Measurements from ENCODE around the gene PKM. TPM values are rescaled to one million over a fixed set of nuclear protein-coding genes. Genes with fewer than 3 reads are reported as not detected.
"Not testable (repeated sequence)": the region's sequence is repeated elsewhere in the genome, so short reads cannot be mapped to it uniquely, and the experiment has no call there.

PKM gene
- total RNA-seq, 1 experiment from 2014 or later: 4,058 TPM

DNA sequence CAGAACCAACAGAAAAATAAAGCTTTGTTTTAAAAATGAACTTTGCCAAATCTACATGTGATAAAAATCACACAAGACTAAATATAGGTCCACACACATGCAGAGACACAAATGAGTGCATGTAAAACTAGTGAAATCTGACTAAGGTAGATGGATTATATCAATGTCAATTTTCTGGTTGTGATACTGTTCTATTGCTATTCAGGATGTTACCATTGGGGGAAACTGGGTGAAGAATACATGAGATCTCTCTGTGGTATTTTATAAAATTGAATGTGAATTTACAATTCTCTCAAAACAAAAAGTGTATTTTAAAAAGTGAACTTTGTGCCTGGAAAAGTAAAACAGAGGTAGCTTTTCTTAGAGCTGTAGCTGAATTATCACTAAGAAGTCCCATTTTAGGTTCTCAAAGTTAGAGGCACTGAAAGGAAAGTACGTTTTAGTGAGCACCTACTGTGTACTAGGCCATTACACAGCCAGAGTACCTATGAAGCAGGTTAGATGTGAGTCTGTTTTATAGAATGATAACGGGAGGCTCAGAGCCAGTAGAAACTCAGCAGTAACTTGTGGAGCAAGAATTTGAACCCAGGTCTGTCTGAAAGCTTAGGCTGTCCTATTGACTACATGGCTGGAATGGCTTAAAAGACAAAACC, 41.6 kb downstream of the PKM start:
- DNase-seq (ENCODE audit: low read depth): no peak
- in situ Hi-C loops (cut with HindIII; ENCODE audit: low pct_unique_long_range_greater_than_20kb, low sequenced_read_pairs): no loop called here

DNA sequence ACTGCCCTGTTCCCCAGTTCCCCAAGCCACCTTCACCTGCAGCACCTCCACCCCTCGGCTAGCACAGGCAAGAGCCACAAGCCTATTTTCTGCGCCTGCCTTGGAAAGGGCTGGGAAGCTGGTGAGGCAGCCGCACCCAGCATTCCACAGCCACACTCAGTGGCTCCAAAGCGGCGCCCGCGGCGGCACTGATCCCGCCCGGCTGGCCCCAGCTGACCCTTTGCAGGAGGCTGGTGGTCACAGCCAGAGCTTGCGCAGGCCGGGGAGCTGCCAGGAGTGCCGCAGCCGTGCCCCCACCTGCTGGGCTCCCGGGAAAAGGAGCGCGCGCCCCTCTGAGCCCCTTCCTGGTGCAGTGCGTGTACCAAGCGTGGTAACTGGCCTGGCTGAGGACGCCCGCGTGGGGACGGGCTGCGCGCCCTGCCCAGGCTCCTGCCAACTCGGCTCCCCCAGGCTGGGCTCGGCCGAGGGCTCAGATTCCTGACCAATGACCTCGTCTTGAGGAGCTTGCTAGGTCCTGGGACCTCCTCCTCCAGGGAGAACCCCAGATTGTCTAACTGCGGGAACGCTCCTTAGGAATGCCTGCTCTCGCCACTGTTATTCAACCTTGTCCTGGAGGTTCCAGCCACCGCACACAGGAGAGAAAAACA, 46.7 kb downstream of the PKM start:
- peak; percentile 73 for DNase-seq (ENCODE audit: low read depth)
- in situ Hi-C loops (cut with HindIII; ENCODE audit: low pct_unique_long_range_greater_than_20kb, low sequenced_read_pairs): no loop called here

DNA sequence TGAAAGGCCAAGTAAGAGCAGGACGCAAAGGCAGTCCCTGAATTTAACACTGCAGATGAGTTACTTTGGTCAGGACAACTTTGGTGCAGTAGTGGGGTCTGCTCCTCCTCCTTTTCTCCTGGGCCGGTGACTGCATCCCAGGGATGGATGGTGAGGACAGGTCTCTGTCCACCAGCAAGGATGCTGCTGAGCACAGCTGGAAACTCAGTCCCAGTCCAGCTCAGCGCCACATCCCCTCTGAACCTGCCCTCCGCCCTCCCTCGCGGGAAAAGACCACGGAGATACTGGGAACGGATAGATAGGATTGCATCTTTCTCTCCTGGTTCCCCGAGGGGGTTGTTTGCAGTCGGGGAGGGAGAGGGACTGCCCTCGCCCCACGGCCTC, 47.2 kb downstream of the PKM start:
- in situ Hi-C loops (cut with HindIII; ENCODE audit: low pct_unique_long_range_greater_than_20kb, low sequenced_read_pairs): no loop called here
- DNase-seq (ENCODE audit: low read depth): no peak

DNA sequence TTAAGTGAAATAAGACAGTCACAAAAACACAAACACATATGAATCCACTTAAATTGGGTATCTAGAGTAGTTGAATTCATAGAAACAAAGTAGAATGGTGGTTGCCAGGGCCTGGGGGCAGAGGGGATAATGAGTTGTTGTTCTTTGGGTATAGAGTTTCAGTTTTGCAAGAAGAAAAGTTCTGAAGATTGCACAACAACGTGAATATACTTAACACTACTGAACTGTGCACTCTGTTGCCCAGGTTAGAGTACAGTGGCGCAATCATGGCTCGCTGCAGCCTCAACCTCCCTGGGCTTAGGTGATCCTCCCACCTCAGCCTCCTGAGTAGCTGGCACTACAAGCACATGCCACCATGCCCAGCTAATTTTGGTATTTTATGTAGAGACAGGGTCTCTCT, 48.3 kb downstream of the PKM start:
- DNase-seq (ENCODE audit: low read depth): no peak

DNA sequence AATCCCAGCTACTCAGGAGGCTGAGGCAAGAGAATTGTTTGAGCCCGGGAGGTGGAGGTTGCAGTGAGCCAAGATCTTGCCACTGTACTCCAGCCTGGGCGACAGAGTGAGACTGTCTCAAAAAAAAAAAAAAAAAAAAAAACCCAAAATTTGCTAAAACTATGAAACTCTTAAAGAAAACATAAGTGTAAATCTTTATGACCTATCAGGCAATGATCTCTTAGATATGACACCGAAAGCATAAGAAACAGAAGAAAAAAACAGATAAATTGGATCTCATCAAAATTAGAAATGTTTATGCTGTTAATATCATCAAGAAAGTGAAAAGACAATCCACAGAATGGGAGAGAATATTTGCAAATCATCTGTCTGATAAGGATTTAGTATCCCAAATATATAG, 48.7 kb downstream of the PKM start:
- in situ Hi-C loops (cut with HindIII; ENCODE audit: low pct_unique_long_range_greater_than_20kb, low sequenced_read_pairs): no loop called here

More for the DNA sequence above, 48.3 kb downstream of the PKM start:
- in situ Hi-C loops (cut with HindIII; ENCODE audit: low pct_unique_long_range_greater_than_20kb, low sequenced_read_pairs): no loop called here

DNA sequence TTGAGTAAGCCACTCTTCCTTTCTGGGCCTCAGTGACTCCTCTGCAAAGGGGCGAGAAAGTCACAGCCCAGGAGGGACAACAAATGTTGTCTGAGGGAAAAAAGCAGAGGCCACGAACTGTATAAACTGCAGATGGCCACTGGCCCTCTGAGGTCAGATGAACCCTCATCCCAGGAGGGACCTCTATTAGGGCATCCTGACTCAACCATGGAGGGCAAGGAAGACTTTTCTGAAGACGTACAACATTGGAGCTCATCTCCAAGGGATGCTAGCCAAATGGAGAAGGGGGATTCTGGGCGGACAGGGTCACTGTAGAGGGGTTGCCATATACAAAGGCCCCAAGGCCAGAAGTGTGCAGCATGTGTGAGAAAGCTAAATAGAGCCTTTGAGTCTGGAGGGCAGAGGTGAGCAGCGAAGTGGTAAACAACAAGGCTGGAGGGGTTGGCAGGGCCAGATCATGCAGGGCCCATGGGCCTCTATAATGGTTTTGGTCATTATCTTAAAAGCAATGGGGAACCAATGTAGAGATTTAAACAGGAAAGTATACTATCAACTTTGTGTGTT, 50.1 kb downstream of the PKM start:
- in situ Hi-C loops (cut with HindIII; ENCODE audit: low pct_unique_long_range_greater_than_20kb, low sequenced_read_pairs): no loop called here
- no peak for DNase-seq (ENCODE audit: low read depth)

More for the DNA sequence above, 48.7 kb downstream of the PKM start:
- DNase-seq (ENCODE audit: low read depth): no peak

DNA sequence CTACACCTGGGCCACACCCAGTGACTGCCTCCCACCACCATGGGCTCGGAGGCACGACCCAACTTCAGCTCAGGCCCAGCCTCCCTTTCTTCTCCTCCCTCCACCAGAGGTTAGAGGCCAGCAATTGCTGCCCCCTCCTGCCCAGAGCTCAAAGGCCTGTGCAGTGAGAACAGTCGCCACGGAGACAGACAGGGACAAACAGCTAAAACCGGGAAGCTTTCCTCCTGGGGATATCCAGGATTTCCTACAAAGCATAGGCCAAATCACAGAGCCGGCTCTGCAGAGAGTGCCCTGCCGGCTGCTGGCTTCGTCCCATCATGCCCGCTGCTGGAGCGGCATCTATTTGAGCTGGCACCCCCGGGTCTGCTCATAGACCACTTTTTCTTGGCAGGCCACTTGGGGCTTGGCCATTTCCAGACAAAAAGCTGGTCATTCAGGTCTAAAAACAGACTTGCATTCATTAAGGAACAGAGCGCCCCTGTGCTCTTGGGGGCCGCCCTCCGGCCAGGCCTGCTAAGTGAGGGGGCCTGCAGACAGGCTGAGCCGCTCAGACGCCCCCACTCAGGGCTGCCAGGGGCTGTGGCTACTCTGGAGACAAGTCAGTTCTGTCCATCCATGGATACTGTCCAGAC, 50.9 kb downstream of the PKM start:
- in situ Hi-C loops (cut with HindIII; ENCODE audit: low pct_unique_long_range_greater_than_20kb, low sequenced_read_pairs): no loop called here
- DNase-seq (ENCODE audit: low read depth): no peak

DNA sequence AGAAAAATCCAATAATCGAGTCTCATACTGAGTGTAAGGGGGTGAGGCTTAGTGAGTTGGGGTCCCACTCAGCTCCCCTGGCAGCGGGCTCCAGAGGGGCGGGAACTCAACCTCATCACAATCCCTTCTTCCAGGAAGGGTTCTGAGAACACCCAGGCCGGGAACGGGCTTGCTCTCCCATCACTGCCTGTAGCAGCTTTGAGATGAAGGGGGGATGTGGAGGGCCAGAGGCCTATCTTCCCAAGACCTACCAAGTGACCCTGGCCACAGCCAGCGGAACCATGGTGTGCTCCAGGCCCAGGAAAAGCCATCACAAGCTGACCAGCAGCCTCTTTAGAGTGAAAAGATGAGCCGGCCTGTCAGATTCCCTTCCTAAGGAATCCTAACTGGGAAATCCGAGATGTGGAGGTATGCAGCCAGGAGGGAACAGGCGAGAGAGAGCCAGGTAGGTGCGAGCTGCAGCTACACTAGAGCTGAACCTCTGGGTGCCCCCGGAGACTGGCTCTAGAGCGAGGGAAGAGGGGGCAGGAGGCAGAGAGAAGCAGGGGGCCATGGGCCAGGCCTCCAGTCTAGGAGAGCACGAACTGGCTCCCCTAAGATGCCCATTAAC, 51.9 kb downstream of the PKM start:
- DNase-seq (ENCODE audit: low read depth): no peak
- in situ Hi-C loops (cut with HindIII; ENCODE audit: low pct_unique_long_range_greater_than_20kb, low sequenced_read_pairs): no loop called here

- in situ Hi-C loops (cut with HindIII; ENCODE audit: low pct_unique_long_range_greater_than_20kb, low sequenced_read_pairs): no loop called here
- no peak for DNase-seq (ENCODE audit: low read depth)
Observed at GRCh38 chr15:72176743-72177142, 54.2 kb downstream of the PKM start.

DNA sequence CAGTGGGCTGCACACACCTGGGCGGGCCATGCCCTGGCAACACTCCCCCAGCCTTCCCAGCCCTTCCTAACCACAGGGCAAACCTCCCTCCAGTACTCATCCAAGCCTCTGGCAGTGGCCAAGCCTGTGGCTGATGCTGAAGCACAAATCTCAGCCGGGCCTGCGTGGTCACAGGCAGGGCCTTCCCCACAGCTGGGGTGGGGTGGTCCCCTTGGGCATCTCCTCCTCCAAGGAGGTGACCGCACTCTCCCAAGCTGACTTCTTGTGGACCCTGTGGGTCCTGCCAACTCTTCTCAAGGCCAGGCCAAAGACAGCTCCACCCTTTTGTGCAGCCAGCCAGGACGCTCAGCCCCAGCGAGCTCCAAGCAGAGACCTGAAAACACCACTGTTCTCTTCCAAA, 54.8 kb downstream of the PKM start:
- in situ Hi-C loops (cut with HindIII; ENCODE audit: low pct_unique_long_range_greater_than_20kb, low sequenced_read_pairs): no loop called here
- DNase-seq (ENCODE audit: low read depth): peak; percentile 13

DNA sequence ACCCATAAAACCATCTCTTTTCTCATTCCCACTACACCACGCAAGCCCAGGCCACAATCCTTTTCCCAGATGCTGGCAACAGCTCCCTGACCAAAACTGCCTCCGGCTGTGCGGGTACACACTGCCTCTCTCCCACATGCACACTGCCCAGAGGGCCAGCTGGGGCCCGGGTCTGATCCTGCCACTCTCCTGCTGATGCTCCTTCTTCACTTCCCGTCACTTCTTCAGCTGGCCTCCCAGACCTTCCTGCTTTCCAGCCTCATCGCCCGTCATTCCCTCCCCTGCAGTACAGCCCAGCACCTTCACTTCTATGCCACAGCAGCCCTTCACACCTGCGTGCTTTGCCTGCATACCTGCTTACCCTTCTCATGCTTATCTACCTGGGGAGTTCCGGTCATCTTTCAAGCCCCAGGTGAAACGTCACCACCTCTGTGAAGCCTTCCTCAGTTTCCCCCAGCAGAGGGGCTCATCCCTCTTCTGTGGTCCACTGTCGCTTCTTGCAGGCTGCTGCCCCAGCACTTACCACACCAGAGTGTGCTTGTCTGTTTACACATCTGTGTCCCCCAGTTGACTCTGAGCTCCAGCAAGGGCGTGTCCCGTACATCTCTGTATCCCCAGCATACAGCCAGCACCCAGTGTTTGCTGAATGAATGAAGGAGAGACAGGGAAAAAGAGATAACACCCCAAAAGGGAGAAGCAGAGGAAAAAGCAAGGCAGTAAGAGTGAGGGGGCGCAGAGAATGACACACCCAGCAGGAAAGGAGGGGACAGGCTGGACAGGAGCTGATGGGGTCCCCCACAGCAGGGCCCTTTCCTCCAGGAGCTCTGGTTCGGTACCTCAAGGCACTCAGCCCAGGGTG, 55.6 kb downstream of the PKM start:
- in situ Hi-C loops (cut with HindIII; ENCODE audit: low pct_unique_long_range_greater_than_20kb, low sequenced_read_pairs): no loop called here
- DNase-seq (ENCODE audit: low read depth): no peak

- in situ Hi-C loops (cut with HindIII; ENCODE audit: low pct_unique_long_range_greater_than_20kb, low sequenced_read_pairs): no loop called here
- no peak for DNase-seq (ENCODE audit: low read depth)
Observed at GRCh38 chr15:72174551-72175165, 56.3 kb downstream of the PKM start.

DNA sequence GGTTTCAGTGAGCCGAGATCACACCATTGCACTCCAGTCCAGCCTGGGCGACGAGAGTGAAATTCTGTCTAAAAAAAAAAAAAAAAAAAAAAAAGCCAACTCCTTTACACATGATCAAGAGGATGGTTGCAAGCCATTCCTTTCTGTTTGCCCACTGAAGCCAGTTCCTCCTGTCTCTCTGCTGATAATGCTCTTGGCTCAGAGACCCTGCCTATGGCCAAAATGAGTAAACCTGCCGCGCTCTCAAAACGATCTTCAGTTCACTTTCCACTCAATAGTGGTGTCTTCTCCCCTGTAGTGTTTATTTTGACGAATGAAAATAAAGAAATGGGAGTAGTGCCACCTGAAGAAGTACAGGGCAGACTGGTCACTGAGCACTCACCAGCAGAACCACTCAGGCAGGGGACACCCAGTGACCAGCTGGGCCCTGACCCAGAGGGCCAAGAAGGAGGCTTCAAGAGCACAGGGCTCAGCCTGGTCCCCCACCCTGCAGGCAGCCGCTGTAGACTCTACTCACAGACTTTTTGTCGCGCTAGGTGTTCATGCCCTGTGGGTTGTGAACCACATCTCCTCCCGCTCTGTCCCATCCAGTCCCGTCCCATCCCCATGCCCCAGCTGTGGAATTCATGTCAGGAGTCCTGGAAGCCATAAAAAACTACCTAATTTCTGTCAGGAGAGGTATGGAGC, 57.0 kb downstream of the PKM start:
- no peak for DNase-seq (ENCODE audit: low read depth)
- in situ Hi-C loops (cut with HindIII; ENCODE audit: low pct_unique_long_range_greater_than_20kb, low sequenced_read_pairs): no loop called here

- no peak for DNase-seq (ENCODE audit: low read depth)
- in situ Hi-C loops (cut with HindIII; ENCODE audit: low pct_unique_long_range_greater_than_20kb, low sequenced_read_pairs): no loop called here
Observed at GRCh38 chr15:72173401-72173800, 57.6 kb downstream of the PKM start.

DNA sequence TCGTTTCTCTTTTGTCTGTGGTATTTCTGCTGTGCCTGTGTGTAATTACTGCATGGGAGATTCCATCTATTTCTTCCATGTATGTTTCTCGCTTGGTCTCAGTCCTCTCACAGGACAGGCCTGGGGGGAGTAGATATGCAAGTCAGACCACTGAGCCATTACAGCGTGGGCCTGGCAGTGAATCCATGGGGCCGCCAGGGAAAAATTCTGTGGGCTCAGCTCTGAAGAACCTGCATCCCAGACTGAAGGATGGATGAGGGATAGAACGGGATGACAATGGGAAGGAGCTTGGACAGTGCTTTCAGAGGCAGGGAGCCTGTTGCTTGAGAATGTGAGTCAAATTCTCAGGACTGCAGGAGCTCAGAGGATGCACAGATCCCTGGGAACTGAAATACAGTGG, 58.2 kb downstream of the PKM start:
- DNase-seq (ENCODE audit: low read depth): no peak
- in situ Hi-C loops (cut with HindIII; ENCODE audit: low pct_unique_long_range_greater_than_20kb, low sequenced_read_pairs): no loop called here

- in situ Hi-C loops (cut with HindIII; ENCODE audit: low pct_unique_long_range_greater_than_20kb, low sequenced_read_pairs); DNase-seq (ENCODE audit: low read depth): not testable (repeated sequence)
Observed at GRCh38 chr15:72171978-72172377, 59.0 kb downstream of the PKM start.

DNA sequence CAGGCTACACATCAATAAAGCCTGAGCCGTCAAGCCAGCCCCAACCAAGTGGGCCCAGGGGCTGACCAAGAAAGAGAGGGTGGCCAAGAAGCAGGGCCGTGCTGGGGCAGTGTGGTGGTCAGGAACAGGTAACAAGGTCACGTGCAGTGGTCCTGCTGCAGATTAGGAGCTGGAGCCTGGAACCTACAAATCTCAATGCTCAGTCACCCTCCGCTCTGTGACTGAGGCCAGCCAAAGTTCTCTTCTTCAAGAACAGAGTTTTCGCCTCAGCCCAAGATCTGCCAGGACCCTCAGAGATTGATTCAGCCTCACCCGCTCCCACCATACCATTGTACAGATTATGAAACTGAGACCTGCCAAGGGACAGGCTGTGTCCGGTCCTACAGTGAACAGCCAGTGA, 60.3 kb downstream of the PKM start:
- in situ Hi-C loops (cut with HindIII; ENCODE audit: low pct_unique_long_range_greater_than_20kb, low sequenced_read_pairs): no loop called here

More for the DNA sequence above, 60.3 kb downstream of the PKM start:
- DNase-seq (ENCODE audit: low read depth): no peak

All from Caki2 (cell line).